Caco-2 (cell line): ENCODE data around the gene C1orf141. TPM values are rescaled to one million over a fixed set of nuclear protein-coding genes. Genes with fewer than 3 reads are reported as not detected.

Experiments used
- BruUV-seq: library from RNA; stranded (reverse); fragments of 400-500 nt; replicated peaks from 2 replicates; lab custom pipeline; 2021; lab: Mats Ljungman, UMichigan
- CTCF ChIA-PET: fragments of 300-600 bp; sonication (Branson Sonifier 250); formaldehyde crosslinking; loops from one replicate; lab custom pipeline; 2022; ENCODE audit warnings: antibody characterized with exemption; lab: Charles Lee
- POLR2A ChIA-PET: fragments of 300-600 bp; sonication (Branson Sonifier 250); formaldehyde crosslinking; loops from one replicate; lab custom pipeline; 2022; ENCODE audit warnings: antibody characterized with exemption; lab: Charles Lee
- DNase-seq, 2 experiments: peaks; one replicate each; pipeline versions ENCODE4 v3.0.0 to v3.0.0-alpha.2; 2020 to 2022
- H3K27me3 ChIP-seq: replicated peaks from 2 replicates; pipeline ENCODE4 v1.6.0; 2011; ENCODE audit warnings: low read length; ENCODE audit not compliant: control insufficient read depth, insufficient read depth
- H3K36me3 ChIP-seq: 2 replicates; pipeline ENCODE4 v1.5.1; 2011; ENCODE audit warnings: low read length; ENCODE audit not compliant: control insufficient read depth, insufficient read depth
- H3K4me1 ChIP-seq: fragments of 250-450 bp; sonication (Bioruptor Pico); 2 replicates; pipeline ENCODE4 v1.5.1; 2020; ENCODE audit warnings: mild to moderate bottlenecking
- H3K4me3 ChIP-seq: 2 replicates; pipeline ENCODE4 v1.5.1; 2011; ENCODE audit warnings: low read depth, mild to moderate bottlenecking, control low read depth, low read length
- H3K9me3 ChIP-seq: fragments of 250-450 bp; sonication (Bioruptor Pico); 2 replicates; pipeline ENCODE4 v1.5.1; 2020; ENCODE audit warnings: mild to moderate bottlenecking, moderate library complexity
- H3K27ac Mint-ChIP-seq: one replicate; pipeline ENCODE4 v1.8.0; 2022; ENCODE audit warnings: mixed read lengths; ENCODE audit not compliant: unreplicated experiment
- H3K27me3 Mint-ChIP-seq: one replicate; pipeline ENCODE4 v1.8.0; 2022; ENCODE audit warnings: mixed read lengths; ENCODE audit not compliant: insufficient read depth, unreplicated experiment
- H3K36me3 Mint-ChIP-seq: one replicate; pipeline ENCODE4 v1.8.0; 2022; ENCODE audit warnings: mild to moderate bottlenecking, mixed read lengths; ENCODE audit not compliant: insufficient read depth, unreplicated experiment
- H3K4me1 Mint-ChIP-seq: one replicate; pipeline ENCODE4 v1.8.0; 2022; ENCODE audit warnings: low read depth, mixed read lengths; ENCODE audit not compliant: unreplicated experiment
- H3K4me3 Mint-ChIP-seq: one replicate; pipeline ENCODE4 v1.8.0; 2022; ENCODE audit warnings: mild to moderate bottlenecking, moderate library complexity, mixed read lengths; ENCODE audit not compliant: unreplicated experiment
- H3K9me3 Mint-ChIP-seq: one replicate; pipeline ENCODE4 v1.8.0; 2022; ENCODE audit warnings: mixed read lengths; ENCODE audit not compliant: unreplicated experiment
- CTCF ChIP-seq, 2 experiments: fragments of 200-600 bp in 1 of 2; IDR thresholded peaks; 1 replicate in 1 of 2; 2 replicates in 1 of 2; pipeline versions ENCODE4 v1.5.1 to v1.8.0; 2011 to 2022; ENCODE audit warnings: antibody characterized with exemption in 1 of 2, control low read depth in 1 of 2, inconsistent platforms in 1 of 2, low read depth in 1 of 2, low read length in 1 of 2, mild to moderate bottlenecking in 1 of 2, moderate library complexity in 1 of 2; ENCODE audit not compliant: insufficient read depth in 1 of 2, severe bottlenecking in 1 of 2, unreplicated experiment in 1 of 2
- intact Hi-C: fragments of 100-400 bp; cut with micrococcal nuclease; formaldehyde crosslinking; loops from one replicate; pipeline ENCODE4 v1.10.0; 2022; ENCODE audit not compliant: unreplicated experiment
- total RNA-seq: library from RNA; stranded (reverse); gene quantifications from 2 replicates; pipeline ENCODE4 v1.2.3, GENCODE V29; 2022

C1orf141 gene
- total RNA-seq, 1 experiment from 2014 or later: not detected

DNA sequence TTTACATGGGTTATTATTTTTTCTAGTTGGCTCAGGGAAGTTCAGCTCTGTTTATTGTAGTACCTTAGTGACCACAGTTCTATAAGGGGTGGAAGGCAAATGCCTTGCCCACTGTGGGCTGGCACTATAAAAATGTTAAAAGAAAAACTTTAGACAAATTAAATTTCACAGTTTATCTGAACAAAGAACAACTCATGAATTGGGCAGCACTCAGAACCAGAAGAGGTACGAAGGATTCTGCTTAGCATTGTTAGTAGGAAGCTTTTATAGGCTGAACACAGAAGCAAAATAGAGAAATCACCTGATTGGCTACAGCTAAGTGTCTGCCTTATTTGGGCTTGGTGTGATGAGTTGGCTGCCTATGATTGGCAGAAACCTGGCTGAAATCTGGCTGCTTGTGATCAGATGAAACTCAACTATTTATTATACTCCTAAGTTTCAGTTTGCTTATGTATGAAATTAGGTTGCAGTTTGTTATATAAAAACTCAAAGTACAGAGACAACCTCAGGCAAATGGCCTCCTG, 45.0 kb downstream of the C1orf141 start:
- intact Hi-C loops: no loop called here
- no peak for DNase-seq
- TF ChIP-seq CTCF (IDR thresholded peaks at IDR 0.05; ENCODE audit: insufficient read depth in 1 of 2, low read depth in 1 of 2, low read length in 1 of 2, severe bottlenecking in 1 of 2, unreplicated experiment in 1 of 2): no peak
- CTCF ChIA-PET: interaction anchor here (0.7 kb wide), 1 partner anchor 95 kb away, joined by 3 read pairs; no protein-coding TSS in a partner anchor
- no peaks in the 10 kb centered on the region for H3K4me1 ChIP-seq
- H3K27me3 Mint-ChIP-seq: no peaks in the 10 kb centered on the region
- no peak overlapping the region for H3K4me3 Mint-ChIP-seq
- no peak overlapping the region for H3K27ac Mint-ChIP-seq
- BruUV-seq: no TSS peak
- H3K36me3 ChIP-seq: no peaks in the 10 kb centered on the region
- H3K9me3 Mint-ChIP-seq: no peaks in the 10 kb centered on the region
- no peaks in the 10 kb centered on the region for H3K27me3 ChIP-seq
- H3K4me1 Mint-ChIP-seq: no peaks in the 10 kb centered on the region
- H3K9me3 ChIP-seq: no peaks in the 10 kb centered on the region
- no peaks in the 10 kb centered on the region for H3K36me3 Mint-ChIP-seq
- POLR2A ChIA-PET: no interaction called here
- no peak overlapping the region for H3K4me3 ChIP-seq

DNA sequence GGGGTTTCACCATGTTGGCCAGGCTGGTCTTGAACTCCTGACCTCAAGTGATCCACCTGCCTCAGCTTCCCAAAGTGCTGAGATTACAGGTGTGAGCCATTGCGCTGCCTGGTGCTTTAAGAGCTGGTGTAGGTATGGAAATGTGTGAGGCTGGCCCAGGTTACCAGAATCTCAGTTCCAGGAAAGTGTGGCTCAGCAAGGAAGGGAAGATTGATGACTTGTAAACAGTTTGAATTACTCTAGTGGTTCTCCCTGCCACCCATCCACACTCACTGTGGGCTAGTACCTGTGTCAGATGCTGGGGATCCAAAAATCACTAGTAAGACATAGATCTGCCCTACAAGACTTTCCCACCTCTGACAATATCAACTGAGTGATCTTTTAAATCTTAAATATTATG, 46.3 kb downstream of the C1orf141 start:
- Mint-ChIP-seq H3K27me3 (no peaks in the 10 kb centered on the region), H3K4me3 (no peak overlapping the region), H3K4me1 (no peaks in the 10 kb centered on the region), H3K36me3 (no peaks in the 10 kb centered on the region), H3K27ac (no peak overlapping the region), H3K9me3 (no peaks in the 10 kb centered on the region)
- no peak for TF ChIP-seq CTCF (IDR thresholded peaks at IDR 0.05; ENCODE audit: insufficient read depth in 1 of 2, low read depth in 1 of 2, low read length in 1 of 2, severe bottlenecking in 1 of 2, unreplicated experiment in 1 of 2)
- Histone ChIP-seq H3K27me3 (no peaks in the 10 kb centered on the region), H3K4me3 (no peak overlapping the region), H3K4me1 (no peaks in the 10 kb centered on the region), H3K9me3 (no peaks in the 10 kb centered on the region), H3K36me3 (no peaks in the 10 kb centered on the region)
- POLR2A ChIA-PET: no interaction called here
- DNase-seq: no peak
- no TSS peak for BruUV-seq
- CTCF ChIA-PET: no interaction called here
- intact Hi-C loops: no loop called here

DNA sequence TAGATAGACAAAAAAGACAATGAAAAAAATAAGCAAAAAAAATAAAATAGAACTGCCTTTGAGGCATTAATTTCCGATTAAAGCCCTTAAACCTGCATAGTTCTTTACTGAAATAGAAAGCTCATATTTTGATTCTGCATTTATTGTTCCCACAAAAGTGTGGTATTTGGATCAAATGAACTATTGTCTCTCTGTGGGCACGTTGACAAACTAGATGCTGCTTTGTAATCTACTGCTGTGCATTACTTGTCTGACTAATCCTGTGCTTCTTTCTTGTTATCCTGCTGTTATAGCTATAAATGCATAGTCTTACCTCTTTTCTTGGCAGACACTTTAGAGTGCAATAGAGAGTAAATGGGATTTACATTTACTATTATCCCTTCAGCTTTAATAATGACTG, 49.4 kb downstream of the C1orf141 start:
- no peaks in the 10 kb centered on the region for H3K27me3 Mint-ChIP-seq
- POLR2A ChIA-PET: no interaction called here
- no peak for DNase-seq
- H3K4me1 Mint-ChIP-seq: no peaks in the 10 kb centered on the region
- H3K4me3 Mint-ChIP-seq: peak overlapping the region; percentile 59
- H3K9me3 Mint-ChIP-seq: no peaks in the 10 kb centered on the region
- Histone ChIP-seq H3K4me3 (no peak overlapping the region), H3K27me3 (no peaks in the 10 kb centered on the region), H3K36me3 (no peaks in the 10 kb centered on the region), H3K9me3 (no peaks in the 10 kb centered on the region), H3K4me1 (no peaks in the 10 kb centered on the region)
- CTCF ChIA-PET: no interaction called here
- intact Hi-C loops: no loop called here
- H3K27ac Mint-ChIP-seq: no peak overlapping the region
- BruUV-seq: no TSS peak
- H3K36me3 Mint-ChIP-seq: no peaks in the 10 kb centered on the region
- no peak for TF ChIP-seq CTCF (IDR thresholded peaks at IDR 0.05; ENCODE audit: insufficient read depth in 1 of 2, low read depth in 1 of 2, low read length in 1 of 2, severe bottlenecking in 1 of 2, unreplicated experiment in 1 of 2)
